NCI-H82 treated with DMSO at 0.1 percent for 48 hours (cell line): ENCODE results near the gene OR52E4.

Experiments used
- DNase-seq: peaks from one replicate; lab custom pipeline; 2025; ENCODE audit not compliant: unreplicated experiment; lab: John Stamatoyannopoulos, UW

The OR52E4 gene

GRCh38 chr11:5880329-5880728, at the start of gene OR52E4:
Gene OR52E4 (plus strand): TSS chr11:5880629. CDS start chr11:5884293, 3,664 bp downstream.
- no peak for DNase-seq

DNA sequence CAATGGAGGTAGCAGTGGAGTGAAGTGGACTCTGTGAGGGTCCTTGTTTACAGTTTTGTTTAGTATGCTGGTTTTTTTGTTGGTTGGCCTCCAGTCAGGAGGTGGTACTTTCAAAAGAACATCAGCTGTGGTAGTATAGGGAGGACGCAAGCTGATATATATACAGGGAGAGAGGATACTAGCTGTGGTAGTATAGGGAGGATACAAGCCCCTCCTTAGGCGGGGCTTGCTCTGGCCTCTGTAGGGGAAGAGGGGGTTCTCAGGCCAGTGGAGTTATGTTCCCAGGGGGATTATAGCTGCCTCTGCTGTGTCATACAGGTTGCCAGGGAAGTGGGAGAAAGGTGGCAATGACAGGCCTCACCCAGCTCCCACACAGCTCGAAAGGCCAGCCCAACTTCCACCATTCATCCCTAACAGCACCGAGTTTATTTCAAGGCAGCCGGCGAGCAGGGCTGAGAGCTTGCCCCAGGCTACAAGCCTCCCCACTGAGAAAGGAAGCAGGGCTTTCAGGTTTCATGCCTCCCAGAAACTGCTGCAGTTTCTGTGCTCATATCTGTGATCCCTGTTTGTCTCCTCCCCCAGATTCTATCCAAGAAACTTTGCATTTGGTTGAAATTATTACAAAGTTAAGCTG, 49.1 kb upstream of the OR52E4 start:
- DNase-seq, result no peak

DNA sequence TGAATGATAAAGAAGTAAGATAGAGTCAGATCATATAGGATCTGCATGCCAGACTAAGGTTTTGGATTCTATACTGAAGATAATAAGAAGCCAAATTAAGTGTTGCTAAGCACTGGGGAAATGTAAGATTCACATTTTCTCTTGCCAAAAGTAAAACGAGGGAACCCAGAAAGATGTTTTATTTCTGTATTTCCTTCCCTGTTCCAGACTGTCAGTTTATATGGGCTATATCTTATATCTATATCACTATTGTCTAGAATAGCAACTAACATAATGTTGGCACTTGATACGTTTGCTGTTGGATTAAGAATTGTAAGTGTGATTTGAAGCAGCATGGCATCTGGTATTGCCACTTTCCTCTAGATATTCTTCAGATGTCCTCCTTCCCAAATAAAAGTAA, 47.0 kb upstream of the OR52E4 start:
- DNase-seq, result no peak

GRCh38 chr11:5837695-5838094, 42.7 kb upstream of the OR52E4 start:
- DNase-seq, result no peak

- DNase-seq, result no peak
Observed at GRCh38 chr11:5841797-5842196, 38.6 kb upstream of the OR52E4 start, which contains the start of gene OR52E6. Gene OR52E6 (minus strand): TSS chr11:5841897. CDS start chr11:5841897, 0 bp downstream.

- no peak for DNase-seq
Observed at GRCh38 chr11:5846701-5847100, 33.7 kb upstream of the OR52E4 start.

DNA sequence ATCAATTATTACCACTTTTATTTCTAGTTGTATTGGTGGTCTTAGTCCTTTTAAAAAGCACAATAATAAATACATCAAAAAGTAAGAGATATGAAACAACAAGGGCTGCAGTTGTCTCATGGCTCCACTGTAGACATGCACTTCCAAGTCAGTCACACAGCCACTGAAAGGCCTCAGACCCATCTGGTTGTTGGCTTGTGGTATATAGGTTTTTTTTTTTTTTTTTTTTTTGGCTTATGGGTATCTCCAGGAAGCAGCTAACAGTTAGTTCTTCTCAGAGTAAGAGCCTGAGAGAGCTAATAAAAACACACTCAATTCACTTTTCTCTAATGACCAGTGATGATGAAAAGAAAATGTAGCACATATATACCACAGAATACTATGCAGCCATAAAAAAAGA, 32.7 kb upstream of the OR52E4 start:
- no peak for DNase-seq

GRCh38 chr11:5851002-5851401, 29.4 kb upstream of the OR52E4 start:
- DNase-seq, result no peak

- DNase-seq, result no peak
Observed at GRCh38 chr11:5857590-5857989, 22.8 kb upstream of the OR52E4 start, which contains the start of gene OR52E8. Gene OR52E8 (minus strand): TSS chr11:5857690. CDS start chr11:5857690, 0 bp downstream.

DNA sequence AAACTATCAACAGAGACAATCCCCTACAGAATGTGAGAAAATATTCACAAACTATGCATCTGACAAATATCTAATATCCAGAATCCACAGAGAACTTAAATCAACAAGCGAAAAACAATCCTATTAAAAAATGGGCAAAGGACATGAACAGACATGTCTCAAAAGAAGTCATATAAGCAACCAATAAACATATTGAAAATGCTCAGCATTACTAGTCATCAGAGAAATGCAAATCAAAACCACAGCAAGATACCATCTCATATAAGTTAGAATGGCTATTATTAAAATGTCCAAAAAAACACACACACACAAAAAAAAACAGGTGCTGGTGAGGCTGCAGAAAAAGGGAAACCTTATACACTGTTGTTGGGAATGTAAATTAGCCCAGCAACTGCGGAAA, 14.6 kb upstream of the OR52E4 start:
- DNase-seq, result no peak

DNA sequence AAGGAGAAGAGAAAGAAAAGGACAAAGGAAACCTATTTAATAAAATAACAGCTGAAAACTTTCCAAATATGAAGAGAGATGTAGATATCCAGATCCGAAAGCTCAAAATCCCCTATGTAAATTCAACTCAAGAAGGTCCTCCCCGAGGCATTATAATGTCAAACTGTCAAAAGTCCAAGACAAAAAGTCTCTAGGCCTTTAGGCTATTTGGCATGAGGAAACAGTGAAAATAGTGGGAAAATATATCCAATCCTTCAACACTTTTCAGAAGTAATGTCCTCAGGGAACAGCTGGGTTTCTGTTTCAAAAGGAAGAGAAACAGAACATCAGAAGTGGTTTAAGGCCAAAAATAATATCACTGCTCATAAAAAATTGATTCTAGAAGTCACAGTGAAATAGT, 1.9 kb upstream of the OR52E4 start:
- DNase-seq, result no peak

GRCh38 chr11:5881756-5882155, 1.3 kb downstream of the OR52E4 start:
- no peak for DNase-seq

DNA sequence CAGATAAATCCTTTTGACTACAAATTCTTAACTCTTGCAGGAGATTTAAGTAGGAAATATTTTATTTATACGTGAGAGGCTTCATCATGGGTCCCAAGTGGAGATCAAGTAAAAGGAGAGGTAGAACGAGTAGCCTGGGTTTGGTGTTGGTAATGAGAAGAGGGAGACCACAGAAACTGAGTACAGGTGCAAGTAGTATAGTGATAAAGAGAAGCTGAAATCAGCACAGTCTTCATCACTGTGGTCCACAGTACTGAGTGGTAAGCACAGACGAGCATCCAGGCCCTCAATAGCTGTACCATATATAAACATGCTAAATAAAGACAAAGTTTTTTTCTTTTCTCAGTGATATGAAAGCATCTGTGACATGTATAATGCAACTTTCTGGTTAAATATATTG, 6.7 kb downstream of the OR52E4 start:
- DNase-seq, result no peak

GRCh38 chr11:5887661-5888060, 7.2 kb downstream of the OR52E4 start:
- no peak for DNase-seq

DNA sequence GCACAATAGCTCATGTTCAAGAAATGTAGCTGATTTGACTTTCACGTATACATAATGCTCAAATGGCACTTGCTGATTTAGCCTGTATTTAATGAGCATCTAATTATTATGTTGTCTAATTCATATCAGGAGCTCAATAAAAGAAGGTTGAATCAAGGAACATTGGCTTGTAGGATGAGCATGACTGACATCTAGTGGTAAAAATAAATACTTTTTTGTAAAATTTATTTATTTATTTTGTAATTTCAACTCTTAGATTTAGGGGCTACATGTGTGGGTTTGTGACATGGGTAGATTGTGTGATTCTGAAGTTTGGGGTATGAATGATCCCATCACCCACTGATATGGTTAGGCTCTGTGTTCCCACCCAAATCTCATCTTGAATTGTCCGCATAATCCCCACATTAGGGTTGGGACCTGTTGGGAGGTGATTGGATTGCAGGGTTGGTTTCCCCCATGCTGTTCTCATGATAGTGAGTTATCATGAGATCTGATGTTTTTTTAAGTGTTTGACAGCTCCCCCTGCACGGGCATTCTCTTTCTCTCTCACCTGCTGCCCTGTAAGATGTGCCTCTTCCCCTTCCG, 10.9 kb downstream of the OR52E4 start:
- DNase-seq, result no peak

- DNase-seq, result no peak
Observed at GRCh38 chr11:5892908-5893307, 12.5 kb downstream of the OR52E4 start, which contains the start of gene OR52E5. Gene OR52E5 (plus strand): TSS chr11:5893208. CDS start chr11:5900777, 7,569 bp downstream.

GRCh38 chr11:5899534-5899933, 19.1 kb downstream of the OR52E4 start:
- no peak for DNase-seq

GRCh38 chr11:5910540-5910939, 30.1 kb downstream of the OR52E4 start:
- no peak for DNase-seq

DNA sequence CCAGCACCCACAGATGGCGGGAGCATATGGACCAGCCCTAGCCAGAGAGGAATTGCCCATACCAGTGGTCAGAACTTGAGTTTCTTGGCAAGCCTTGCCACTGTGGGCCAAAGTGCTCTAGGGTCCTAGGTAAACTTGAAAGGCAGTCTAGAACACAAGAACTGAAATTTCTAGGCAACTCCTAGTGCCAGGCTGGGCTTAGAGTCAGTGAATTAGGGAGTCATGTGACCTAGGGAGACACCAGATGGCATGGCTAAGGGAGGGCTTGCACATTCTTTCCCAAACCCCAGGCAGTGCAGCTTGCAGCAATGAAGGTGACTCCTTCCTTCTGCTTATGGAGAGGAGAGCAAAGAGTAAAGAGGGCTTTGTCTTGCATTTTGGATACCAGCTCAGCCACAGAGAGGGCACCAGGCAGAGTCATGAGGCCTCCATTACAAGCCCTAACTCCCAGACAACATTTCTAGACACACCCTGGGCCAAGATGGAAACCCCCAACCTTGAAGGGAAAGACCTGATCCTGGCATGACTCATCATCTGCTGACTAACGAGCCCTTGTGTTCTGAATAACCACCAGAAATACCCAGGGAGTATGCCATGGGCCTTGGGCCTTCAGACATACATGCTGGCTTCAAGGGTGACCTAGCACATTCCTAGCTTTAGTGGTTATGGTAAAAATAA, 42.5 kb downstream of the OR52E4 start:
- no peak for DNase-seq

- no peak for DNase-seq
Observed at GRCh38 chr11:5923427-5923776, 43.0 kb downstream of the OR52E4 start.

- no peak for DNase-seq
Observed at GRCh38 chr11:5923794-5924193, 43.4 kb downstream of the OR52E4 start.

- no peak for DNase-seq
Observed at GRCh38 chr11:5928271-5928670, 47.8 kb downstream of the OR52E4 start.
